GM12892 (cell line): ENCODE results near the gene ASCC3.

Experiments used
- POLR2A ChIP-seq: IDR thresholded peaks from 2 replicates; pipeline ENCODE4 v1.6.1; 2011; ENCODE audit warnings: low read depth, low read length, control low read depth
- POLR2AphosphoS5 ChIP-seq: IDR thresholded peaks from 2 replicates; pipeline ENCODE4 v1.6.1; 2011; ENCODE audit warnings: low read depth, low read length, control low read depth

DNA sequence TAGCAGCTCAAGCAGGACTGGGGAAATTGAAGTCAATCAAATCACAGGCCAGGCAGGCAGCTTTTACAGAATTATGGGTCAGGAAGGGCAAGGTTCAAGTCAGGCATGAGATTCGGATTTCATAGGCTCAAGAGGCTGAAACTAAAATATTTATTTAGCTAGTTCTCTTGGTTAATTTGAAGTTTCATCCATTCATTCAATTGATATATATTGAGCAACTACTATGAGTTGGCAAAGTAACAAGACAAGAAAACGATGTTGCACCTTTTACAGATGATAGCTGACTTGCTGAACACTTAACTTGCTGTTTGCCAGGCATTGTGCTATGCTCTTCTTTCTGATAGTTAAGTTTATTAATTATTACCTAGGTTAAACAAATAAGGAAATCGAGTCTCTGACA is 20.5 kb upstream of the ASCC3 start:
- TF ChIP-seq POLR2AphosphoS5 (no peak), POLR2A (no peak)
